Colonic mucosa (tissue), 4 donors: ENCODE measurements around the gene WDR11. TPM values are rescaled to one million over a fixed set of nuclear protein-coding genes. Genes with fewer than 3 reads are reported as not detected.

Experiments
- DNase-seq: peaks from one replicate; pipeline ENCODE4 v3.0.0-alpha.2; 2020
- H3K27ac ChIP-seq: fragments of 200-600 bp; one replicate; pipeline ENCODE4 v1.8.0; 2021
- H3K27me3 ChIP-seq: fragments of 200-600 bp; one replicate; pipeline ENCODE4 v1.8.0; 2021
- H3K36me3 ChIP-seq: fragments of 200-600 bp; one replicate; pipeline ENCODE4 v1.8.0; 2021
- H3K4me1 ChIP-seq: fragments of 200-600 bp; one replicate; pipeline ENCODE4 v1.8.0; 2021; ENCODE audit warnings: mild to moderate bottlenecking
- H3K4me3 ChIP-seq: fragments of 200-600 bp; one replicate; pipeline ENCODE4 v1.8.0; 2021
- H3K9ac ChIP-seq, 2 donors: one replicate each; pipeline ENCODE4 v1.7.0; 2013; ENCODE audit warnings: control low read depth in 2 of 2, low read depth in 2 of 2, low read length in 2 of 2
- H3K9me3 ChIP-seq: fragments of 200-600 bp; one replicate; pipeline ENCODE4 v1.8.0; 2021
- CTCF ChIP-seq: fragments of 200-600 bp; IDR thresholded peaks from one replicate; pipeline ENCODE4 v1.8.0; 2022; ENCODE audit warnings: antibody characterized with exemption, mild to moderate bottlenecking
- intact Hi-C: fragments of 100-400 bp; cut with DNase I; formaldehyde crosslinking; loops from one replicate; pipeline ENCODE4 v1.14.1; 2022
- total RNA-seq, 2 donors: library from RNA; stranded (reverse); fragmentation: NEBNext Ultra II Directional in 1 of 2; extraction: Animal tissue kit (Norgen Biotek cat#: 25700) in 1 of 2; gene quantifications; one replicate each; pipeline ENCODE4 v1.2.1, GENCODE V29; 2021
- donor health status: healthy.
- donor health status: DM: no; HTN: no; CAD: no.
- donor health status: DM: no; HTN: no; CAD: no.

Gene WDR11
- total RNA-seq, 2 donors from 2014 or later = 35.5 to 42.2 TPM

- Histone ChIP-seq H3K4me1 (no peaks in the 10 kb centered on the region), H3K27ac (no peak overlapping the region), H3K9me3 (no peaks in the 10 kb centered on the region), H3K27me3 (no peaks in the 10 kb centered on the region), H3K4me3 (no peak overlapping the region), H3K9ac (no peak overlapping the region), H3K36me3 (no peaks in the 10 kb centered on the region)
- no peak for DNase-seq
- TF ChIP-seq CTCF = no peak
- intact Hi-C loops = no loop called here
Observed at GRCh38 chr10:120931423-120931822, 80.3 kb downstream of the WDR11 start.

- H3K36me3 ChIP-seq = no peaks in the 10 kb centered on the region
- no peak for TF ChIP-seq CTCF
- H3K4me3 ChIP-seq = no peak overlapping the region
- H3K27me3 ChIP-seq = no peaks in the 10 kb centered on the region
- no peaks in the 10 kb centered on the region for H3K4me1 ChIP-seq
- no peak overlapping the region for H3K9ac ChIP-seq
- no peak for DNase-seq
- no peak overlapping the region for H3K27ac ChIP-seq
- H3K9me3 ChIP-seq = no peaks in the 10 kb centered on the region
- intact Hi-C loops = no loop called here
Observed at GRCh38 chr10:120931999-120932398, 80.8 kb downstream of the WDR11 start.

GRCh38 chr10:120938822-120939221 lies 87.7 kb downstream of the WDR11 start:
- Histone ChIP-seq H3K36me3 (no peaks in the 10 kb centered on the region), H3K27ac (no peak overlapping the region), H3K4me1 (no peaks in the 10 kb centered on the region), H3K9me3 (no peaks in the 10 kb centered on the region), H3K27me3 (no peaks in the 10 kb centered on the region), H3K9ac (no peak overlapping the region), H3K4me3 (no peak overlapping the region)
- TF ChIP-seq CTCF = no peak
- intact Hi-C loops = no loop called here
- DNase-seq = no peak

GRCh38 chr10:120940299-120940900 lies 89.2 kb downstream of the WDR11 start:
- intact Hi-C loops = loop anchor here (2.0 to 5.0 kb wide), 2 partner anchors 792 to 947 kb away; no protein-coding TSS in a partner anchor
- Histone ChIP-seq H3K36me3 (no peaks in the 10 kb centered on the region), H3K27me3 (no peaks in the 10 kb centered on the region), H3K9me3 (no peaks in the 10 kb centered on the region), H3K27ac (no peak overlapping the region), H3K4me3 (no peak overlapping the region), H3K9ac (no peak overlapping the region), H3K4me1 (no peaks in the 10 kb centered on the region)
- no peak for DNase-seq
- TF ChIP-seq CTCF = no peak

- Histone ChIP-seq H3K4me1 (no peaks in the 10 kb centered on the region), H3K9ac (no peak overlapping the region), H3K36me3 (no peaks in the 10 kb centered on the region), H3K9me3 (no peaks in the 10 kb centered on the region), H3K4me3 (no peak overlapping the region), H3K27me3 (no peaks in the 10 kb centered on the region), H3K27ac (no peak overlapping the region)
- intact Hi-C loops = loop anchor here (2.0 to 5.0 kb wide), 2 partner anchors 791 to 946 kb away; no protein-coding TSS in a partner anchor
- DNase-seq = no peak
- no peak for TF ChIP-seq CTCF
Observed at GRCh38 chr10:120941501-120941900, 90.3 kb downstream of the WDR11 start.
